H1 (cell line): ENCODE data around the gene CHPF. TPM values are rescaled to one million over a fixed set of nuclear protein-coding genes. Genes with fewer than 3 reads are reported as not detected.
A peak's percentile ranks its signal among the peaks of the same experiment; 100 is the strongest.

Source experiments
- CTCF ChIP-seq, 3 experiments: IDR thresholded peaks; 1 replicate in 2 of 3; 2 replicates in 1 of 3; pipeline versions ENCODE4 v1.5.1 to v1.6.1; 2011; ENCODE audit warnings: low read length in 3 of 3, mild to moderate bottlenecking in 3 of 3, inconsistent platforms in 2 of 3, low read depth in 1 of 3, moderate library complexity in 1 of 3; ENCODE audit not compliant: insufficient read depth in 1 of 3; ENCODE audit errors: control extremely low read depth in 1 of 3
- RNF2 ChIP-seq: fragments of 200-900, 300-1000 bp; sonication (generic); IDR thresholded peaks from 2 replicates; pipeline ENCODE4 v1.7.1; 2016; ENCODE audit warnings: borderline replicate concordance, low read depth, mild to moderate bottlenecking, antibody characterized with exemption, low read length; ENCODE audit not compliant: poor library complexity, severe bottlenecking; ENCODE audit errors: missing control alignments
- polyA plus RNA-seq, 7 experiments: library from polyadenylated mRNA; depleted of rRNA in 3 of 7; stranded (reverse) in 5 of 7; unstranded in 2 of 7; fragments of >200 nt in 5 of 7; fragments of 200-250 nt in 2 of 7; gene quantifications; 1 replicate in 5 of 7; 2 replicates in 1 of 7; 4 replicates in 1 of 7; pipeline versions ENCODE4 v1.2.1 to v1.2.3, GENCODE V29; 2011 to 2013; ENCODE audit warnings: missing spikeins in 2 of 7, mixed read lengths in 2 of 7
- total RNA-seq: library from RNA; stranded (reverse); fragmentation: NEBNext Ultra II Directional; extraction: Animal tissue kit (Norgen Biotek cat#: 25700); gene quantifications from 2 replicates; pipeline ENCODE4 v1.2.1, GENCODE V29; 2021

The CHPF gene
- total and polyA plus RNA-seq, 2 of the 8 experiments (the other 6 are each of a cell fraction or from before 2014, with no cell fraction given), result 62.9 to 67.3 TPM

GRCh38 chr2:219492575-219492974 lies 51.0 kb downstream of the CHPF start (continued):
- peak in 2 of 3 experiments; percentile 80 to 97; a peak in 3 of 4 replicates for TF ChIP-seq CTCF (IDR thresholded peaks at IDR 0.05; ENCODE audit: control extremely low read depth in 1 of 3, insufficient read depth in 1 of 3, low read depth in 1 of 3, low read length in 3 of 3)
- TF ChIP-seq RNF2, result no peak
